Esophagus squamous epithelium (tissue), 5 donors: ENCODE results near the gene DISP2. TPM values are rescaled to one million over a fixed set of nuclear protein-coding genes. Genes with fewer than 3 reads are reported as not detected.

Experiments used
- DNase-seq: peaks from one replicate; lab custom pipeline; 2025; lab: John Stamatoyannopoulos, UW
- H3K27ac ChIP-seq, 4 donors: fragments of 200-600 bp; sonication (generic); one replicate each; pipeline ENCODE4 v1.5.1; 2016 to 2019; ENCODE audit warnings: mild to moderate bottlenecking in 1 of 4
- H3K27me3 ChIP-seq, 4 donors: fragments of 200-600 bp; sonication (generic); 1 replicate in 3 of 4; 2 replicates in 1 of 4; pipeline versions ENCODE4 v1.5.1 to v1.6.0; 2017 to 2021; ENCODE audit warnings: antibody characterized with exemption in 1 of 4
- H3K36me3 ChIP-seq, 3 donors: fragments of 200-600 bp; sonication (generic); one replicate each; pipeline ENCODE4 v1.5.1; 2016 to 2019
- H3K4me1 ChIP-seq, 3 donors: fragments of 200-600 bp; sonication (generic); one replicate each; pipeline ENCODE4 v1.5.1; 2017 to 2019
- H3K4me3 ChIP-seq, 4 donors: fragments of 200-600 bp; sonication (generic); 1 replicate in 3 of 4; 2 replicates in 1 of 4; pipeline ENCODE4 v1.5.1; 2016 to 2019; ENCODE audit warnings: mild to moderate bottlenecking in 2 of 4, moderate library complexity in 1 of 4
- H3K9me3 ChIP-seq, 3 donors: fragments of 200-600 bp; sonication (generic); one replicate each; pipeline ENCODE4 v1.5.1; 2016 to 2019
- POLR2A ChIP-seq, 4 donors: fragments of 450-650 bp; IDR thresholded peaks; one replicate each; pipeline ENCODE4 v1.6.1; 2017; ENCODE audit warnings: antibody characterized with exemption in 4 of 4, mild to moderate bottlenecking in 4 of 4, moderate library complexity in 3 of 4
- WGBS, 2 donors: methylation state at CpG; one replicate each; pipeline ENCODE4 v1.1.5; 2018; 5-methylcytosine and 5-hydroxymethylcytosine counted together
- intact Hi-C: fragments of 100-400 bp; cut with DNase I; formaldehyde crosslinking; loops from one replicate; pipeline ENCODE4 v1.15.0; 2022
- total RNA-seq, 4 donors: library from RNA; depleted of rRNA; stranded (reverse); fragments of >200 nt; gene quantifications; one replicate each; pipeline ENCODE4 v1.1.0, GENCODE V29; 2016
- TF ChIP-seq, protein P1 (sequence below), 6 experiments: fragments of 450-650 bp in 4 of 6; fragments of 200-600 bp in 2 of 6; sonication (generic) in 2 of 6; IDR thresholded peaks; one replicate each; pipeline ENCODE4 v1.5.1; 2016 to 2019; ENCODE audit warnings: antibody characterized with exemption in 6 of 6, mild to moderate bottlenecking in 4 of 6, moderate library complexity in 4 of 6
- donor health status: DM: yes; HTN: yes; CAD: no.

The DISP2 gene
- total RNA-seq, 4 donors from 2014 or later = under 0.01 TPM; not detected in 2

DNA sequence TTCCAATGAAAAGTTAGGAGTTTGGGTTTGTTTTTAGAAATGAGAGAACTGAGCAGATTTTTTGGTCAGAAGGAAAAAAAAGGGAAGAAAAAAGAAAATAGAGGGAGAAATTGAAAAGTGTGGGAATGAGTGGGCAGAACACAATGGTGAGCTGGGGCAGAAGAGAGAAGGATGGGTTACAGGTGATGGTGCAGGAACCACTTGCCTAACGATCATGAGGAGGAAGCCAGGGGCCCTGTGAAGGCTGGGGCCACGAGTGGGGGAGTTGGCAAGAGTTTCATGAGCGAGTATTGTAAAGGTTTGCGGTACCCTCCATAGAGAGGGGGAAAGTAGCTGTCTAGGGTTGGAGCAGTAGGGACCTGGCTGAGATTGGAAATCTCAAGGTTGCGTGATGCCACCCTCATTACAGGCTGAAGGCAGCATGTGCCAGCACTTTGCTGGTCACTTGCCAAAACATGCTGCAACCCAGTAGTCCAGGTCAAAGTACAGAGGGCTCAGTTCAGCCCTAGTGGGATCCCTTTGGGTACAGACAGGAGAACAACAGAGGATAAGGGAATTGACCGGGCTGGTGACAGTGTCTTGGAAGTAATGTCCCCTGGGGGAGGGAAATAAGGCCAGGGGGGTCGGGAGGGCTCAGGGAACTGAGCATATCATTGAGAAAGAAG is 54.2 kb downstream of the DISP2 start:
- intact Hi-C loops = loop anchor here (10.0 kb wide), 1 partner anchor 47 kb away; no protein-coding TSS in a partner anchor
- H3K27ac ChIP-seq = no peak overlapping the region
- H3K36me3 ChIP-seq = peaks cover 0 to 99% (median 18%) of the 10 kb centered on the region in 3 donors
- H3K4me3 ChIP-seq = no peak overlapping the region
- WGBS, 2 donors = 76 to 78% methylated on average over 6 to 7 of the region's 7 CpGs
- no peak for DNase-seq
- peaks cover 0 to 5% (median 0%) of the 10 kb centered on the region in 3 donors for H3K4me1 ChIP-seq
- TF ChIP-seq, protein P1, sequence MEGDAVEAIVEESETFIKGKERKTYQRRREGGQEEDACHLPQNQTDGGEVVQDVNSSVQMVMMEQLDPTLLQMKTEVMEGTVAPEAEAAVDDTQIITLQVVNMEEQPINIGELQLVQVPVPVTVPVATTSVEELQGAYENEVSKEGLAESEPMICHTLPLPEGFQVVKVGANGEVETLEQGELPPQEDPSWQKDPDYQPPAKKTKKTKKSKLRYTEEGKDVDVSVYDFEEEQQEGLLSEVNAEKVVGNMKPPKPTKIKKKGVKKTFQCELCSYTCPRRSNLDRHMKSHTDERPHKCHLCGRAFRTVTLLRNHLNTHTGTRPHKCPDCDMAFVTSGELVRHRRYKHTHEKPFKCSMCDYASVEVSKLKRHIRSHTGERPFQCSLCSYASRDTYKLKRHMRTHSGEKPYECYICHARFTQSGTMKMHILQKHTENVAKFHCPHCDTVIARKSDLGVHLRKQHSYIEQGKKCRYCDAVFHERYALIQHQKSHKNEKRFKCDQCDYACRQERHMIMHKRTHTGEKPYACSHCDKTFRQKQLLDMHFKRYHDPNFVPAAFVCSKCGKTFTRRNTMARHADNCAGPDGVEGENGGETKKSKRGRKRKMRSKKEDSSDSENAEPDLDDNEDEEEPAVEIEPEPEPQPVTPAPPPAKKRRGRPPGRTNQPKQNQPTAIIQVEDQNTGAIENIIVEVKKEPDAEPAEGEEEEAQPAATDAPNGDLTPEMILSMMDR (IDR thresholded peaks at IDR 0.05) = no peak
- no peak for TF ChIP-seq POLR2A (IDR thresholded peaks at IDR 0.05)
- H3K9me3 ChIP-seq = no peaks in the 10 kb centered on the region
- no peaks in the 10 kb centered on the region for H3K27me3 ChIP-seq

DNA sequence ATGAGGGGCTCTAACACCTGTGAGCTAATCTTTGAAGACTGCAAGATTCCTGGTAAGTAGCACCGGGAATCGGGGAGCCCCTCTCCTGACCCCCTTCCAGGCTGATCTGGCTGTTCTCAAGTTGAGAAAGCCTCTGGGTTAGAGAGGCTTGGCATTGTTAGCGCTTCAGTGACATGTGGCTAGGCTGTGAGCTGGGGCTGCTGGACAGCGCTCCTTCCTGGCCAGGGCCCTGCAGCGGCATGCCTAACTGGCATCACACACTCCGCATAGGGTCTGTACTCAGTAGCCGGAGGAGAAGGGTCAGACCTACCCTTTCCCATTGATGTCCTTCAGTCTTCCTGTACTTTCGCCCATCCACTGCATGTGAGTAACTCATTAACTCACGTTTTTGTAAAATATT is 55.0 kb downstream of the DISP2 start:
- DNase-seq = no peak
- no peak overlapping the region for H3K4me3 ChIP-seq
- no peaks in the 10 kb centered on the region for H3K27me3 ChIP-seq
- intact Hi-C loops = loop anchor here (10.0 kb wide), 1 partner anchor 48 kb away; no protein-coding TSS in a partner anchor
- H3K9me3 ChIP-seq = no peaks in the 10 kb centered on the region
- H3K4me1 ChIP-seq = no peaks in the 10 kb centered on the region
- no peak overlapping the region for H3K27ac ChIP-seq
- no peak for TF ChIP-seq POLR2A (IDR thresholded peaks at IDR 0.05)
- TF ChIP-seq, protein P1 (IDR thresholded peaks at IDR 0.05) = no peak
- H3K36me3 ChIP-seq = peaks cover 0 to 99% (median 18%) of the 10 kb centered on the region in 3 donors
- WGBS, 2 donors = 90 to 91% methylated on average over 7 to 9 of the region's 9 CpGs

DNA sequence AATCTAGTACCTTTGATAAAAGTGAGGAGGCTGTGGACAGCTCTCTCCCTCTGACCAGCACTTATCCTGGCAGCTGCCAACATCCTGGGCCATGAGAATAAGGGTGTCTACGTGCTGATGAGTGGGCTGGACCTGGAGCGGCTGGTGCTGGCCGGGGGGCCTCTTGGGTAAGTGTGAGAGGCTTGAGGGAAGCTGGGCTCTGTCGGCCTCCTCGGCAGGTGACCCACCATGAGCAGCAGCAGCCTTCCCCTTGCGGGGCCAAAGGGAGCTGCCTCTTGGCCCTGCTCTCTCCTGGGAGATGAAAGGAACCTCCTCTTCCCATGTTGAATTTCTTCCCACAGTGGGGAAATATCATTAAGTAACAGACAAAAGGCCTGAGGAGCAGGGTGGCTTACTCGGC is 56.8 kb downstream of the DISP2 start:
- Histone ChIP-seq H3K4me3 (no peak overlapping the region), H3K4me1 (no peaks in the 10 kb centered on the region), H3K27ac (no peak overlapping the region), H3K36me3 (peaks cover 0 to 97% (median 18%) of the 10 kb centered on the region in 3 donors), H3K27me3 (no peaks in the 10 kb centered on the region), H3K9me3 (no peaks in the 10 kb centered on the region)
- DNase-seq = no peak
- TF ChIP-seq POLR2A (IDR thresholded peaks at IDR 0.05) = no peak
- TF ChIP-seq, protein P1 (IDR thresholded peaks at IDR 0.05) = no peak
- intact Hi-C loops = loop anchor here (10.0 kb wide), 1 partner anchor 50 kb away; no protein-coding TSS in a partner anchor
- 57 to 86% methylated on average over 1 to 4 of the region's 7 CpGs for WGBS, 2 donors

DNA sequence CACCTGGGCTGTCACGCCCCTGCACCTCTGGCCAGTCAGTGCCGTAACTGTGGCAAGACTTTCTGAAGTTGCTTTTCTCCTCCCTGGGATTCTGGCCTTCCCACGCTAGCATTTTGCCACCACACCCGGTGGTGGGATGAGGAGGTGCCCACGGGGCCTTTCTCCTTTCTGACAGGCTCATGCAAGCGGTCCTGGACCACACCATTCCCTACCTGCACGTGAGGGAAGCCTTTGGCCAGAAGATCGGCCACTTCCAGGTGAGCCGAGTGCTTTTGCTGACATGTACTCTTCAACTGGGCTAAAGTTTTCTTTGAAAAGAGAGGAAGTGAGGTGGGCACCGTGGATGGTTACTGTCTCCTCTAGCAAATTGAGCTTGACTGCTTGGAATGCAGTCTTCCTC is 57.2 kb downstream of the DISP2 start:
- H3K4me3 ChIP-seq = no peak overlapping the region
- no peaks in the 10 kb centered on the region for H3K9me3 ChIP-seq
- intact Hi-C loops = loop anchor here (10.0 kb wide), 1 partner anchor 50 kb away; no protein-coding TSS in a partner anchor
- TF ChIP-seq, protein P1 (IDR thresholded peaks at IDR 0.05) = no peak
- no peak for TF ChIP-seq POLR2A (IDR thresholded peaks at IDR 0.05)
- H3K27ac ChIP-seq = no peak overlapping the region
- no peaks in the 10 kb centered on the region for H3K27me3 ChIP-seq
- peaks cover 0 to 93% (median 18%) of the 10 kb centered on the region in 3 donors for H3K36me3 ChIP-seq
- peaks cover 0 to 3% (median under 1%) of the 10 kb centered on the region in 3 donors for H3K4me1 ChIP-seq
- 81% methylated on average over 6 of the region's 10 CpGs; no CpG with 5 or more reads in 1 of the 2 donors for WGBS, 2 donors
- no peak for DNase-seq

DNA sequence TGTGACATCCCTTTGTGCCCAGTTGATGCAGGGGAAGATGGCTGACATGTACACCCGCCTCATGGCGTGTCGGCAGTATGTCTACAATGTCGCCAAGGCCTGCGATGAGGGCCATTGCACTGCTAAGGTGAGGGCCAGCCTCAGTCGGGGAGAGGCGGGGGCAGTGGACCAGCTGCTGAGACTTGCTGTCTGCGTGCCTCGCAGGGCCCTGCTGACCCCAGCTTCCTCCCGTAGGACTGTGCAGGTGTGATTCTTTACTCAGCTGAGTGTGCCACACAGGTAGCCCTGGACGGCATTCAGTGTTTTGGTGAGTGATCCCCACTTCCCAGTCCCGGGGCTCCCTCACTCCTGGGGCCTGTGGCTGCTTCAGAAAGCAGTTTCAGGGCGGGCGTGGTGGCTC is 58.0 kb downstream of the DISP2 start:
- no peak overlapping the region for H3K27ac ChIP-seq
- WGBS, 2 donors = 60% methylated on average over 1 of the region's 14 CpGs; no CpG with 5 or more reads in 1 of the 2 donors
- no peaks in the 10 kb centered on the region for H3K27me3 ChIP-seq
- TF ChIP-seq POLR2A (IDR thresholded peaks at IDR 0.05) = no peak
- TF ChIP-seq, protein P1 (IDR thresholded peaks at IDR 0.05) = no peak
- H3K9me3 ChIP-seq = no peaks in the 10 kb centered on the region
- no peak for DNase-seq
- peaks cover under 1 to 11% (median 9%) of the 10 kb centered on the region in 3 donors for H3K4me1 ChIP-seq
- intact Hi-C loops = loop anchor here (10.0 kb wide), 1 partner anchor 51 kb away; no protein-coding TSS in a partner anchor
- H3K36me3 ChIP-seq = peaks cover 0 to 85% (median 17%) of the 10 kb centered on the region in 3 donors
- H3K4me3 ChIP-seq = no peak overlapping the region
